ENCODE data around the gene JAM3. TPM values are rescaled to one million over a fixed set of nuclear protein-coding genes. Genes with fewer than 3 reads are reported as not detected.
A peak's percentile ranks its signal among the peaks of the same experiment; 100 is the strongest.

JAM3 gene
- total RNA-seq (106 and 137 TPM in 2 replicates), polyA plus RNA-seq (67.1 and 78.8 TPM in 2 replicates), polyA minus RNA-seq (69.0 and 77.8 TPM in 2 replicates), Bru-seq, nascent RNA (percentile 90 among the genes with signal in this experiment), BruChase-seq, experiment 1, labeled RNA remaining after a 6-hour chase (percentile 88 among the genes with signal in this experiment), BruChase-seq, experiment 2, labeled RNA remaining after a 2-hour chase (percentile 81 among the genes with signal in this experiment)
- 63.6 and 72.7 TPM in 2 replicates for polyA plus RNA-seq (2011; cell fraction: cytosol; rRNA removed)
- 125 and 140 TPM in 2 replicates for polyA plus RNA-seq (2011; cell fraction: nucleus; rRNA removed)
- 72.2 and 84.1 TPM in 2 replicates for polyA plus RNA-seq (2012)
- polyA minus RNA-seq (2011; cell fraction: cytosol; rRNA and poly(A)+ RNA removed), result not detected
- polyA minus RNA-seq (2011; cell fraction: nucleus; rRNA and poly(A)+ RNA removed), result 34.3 and 47.8 TPM in 2 replicates
- long read RNA-seq, transcript JAM3-201 (9 exons, 3,912 nt), result major isoform, 312 of 371 reads
- long read RNA-seq, partial matches to known transcripts, result 5 of 371 reads
- long read RNA-seq, other reads (novel, unspliced or antisense), result 52 of 371 reads

DNA sequence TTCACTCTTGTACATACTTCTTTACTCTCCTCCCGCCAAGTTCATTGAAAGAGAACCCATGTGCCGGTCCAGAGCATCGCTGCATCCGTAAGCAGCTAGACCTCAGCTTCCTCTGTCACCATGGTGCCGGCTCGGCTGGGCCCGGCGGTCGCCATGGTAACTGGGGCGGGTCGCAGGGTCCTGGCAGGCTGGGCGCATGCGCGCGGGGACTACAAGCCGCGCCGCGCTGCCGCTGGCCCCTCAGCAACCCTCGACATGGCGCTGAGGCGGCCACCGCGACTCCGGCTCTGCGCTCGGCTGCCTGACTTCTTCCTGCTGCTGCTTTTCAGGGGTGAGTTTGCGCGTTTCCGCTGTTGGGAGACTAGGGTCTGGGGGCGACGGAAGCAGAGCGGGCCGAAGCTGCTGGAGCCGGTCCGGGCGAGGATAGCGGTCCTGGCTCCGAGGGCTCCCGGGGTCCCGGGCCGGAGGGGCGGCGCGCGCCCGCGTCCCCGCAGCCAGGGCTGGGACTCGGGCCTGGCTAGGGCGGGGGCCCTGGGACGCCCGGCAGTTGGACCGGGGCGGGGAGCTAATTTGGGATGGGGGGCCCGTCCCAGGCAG is at the start of gene JAM3:
Gene JAM3, plus strand, starts transcription at position 244 of the 597 bp plus-strand sequence. Its CDS starts 12 bp downstream, at position 256.
- H3K27ac ChIP-seq (ENCODE audit: insufficient read depth, low read depth, low read length), result peak within 1 kb of the TSS; percentile 42
- H3K36me3 ChIP-seq (ENCODE audit: control insufficient read depth in 2 of 2, extremely low read depth in 1 of 2, insufficient read depth in 2 of 2, low read length in 2 of 2), result no peaks in the 10 kb centered on the region
- dilution Hi-C loops (cut with MboI; ENCODE audit: extremely low pct_ligation_motif_present, low sequenced_read_pairs) (no loop called here), intact Hi-C loops (cut with micrococcal nuclease) (loop anchor here (1.0 to 5.0 kb wide), 4 partner anchors 9 to 153 kb away; partner anchors contain the start of genes NCAPD3 and VPS26B)
- peak; percentile 82 for FAIRE-seq
- peaks cover 14% of the 10 kb centered on the region for H3K4me1 ChIP-seq (ENCODE audit: control insufficient read depth, extremely low read depth, insufficient read depth, low read length)
- DNase-seq (ENCODE audit: low read depth, low spot score), result peak; percentile 97
- H3K9ac ChIP-seq (replicated peaks; ENCODE audit: extremely low read depth, insufficient read depth, low read length), result peak within 1 kb of the TSS; percentile 81
- H2AFZ ChIP-seq (ENCODE audit: low read depth, low read length), result peak within 1 kb of the TSS; percentile 89
- no peaks in the 10 kb centered on the region for H4K20me1 ChIP-seq (replicated peaks; ENCODE audit: control insufficient read depth, extremely low read depth, insufficient read depth, low read length)
- peaks cover 2 to 8% of the 10 kb centered on the region in 2 experiments for H3K27me3 ChIP-seq (ENCODE audit: control insufficient read depth in 2 of 2, insufficient read depth in 2 of 2, low read length in 2 of 2)
- POLR2A ChIA-PET, result interaction anchor here (1.4 kb wide), 1 partner anchor 11 kb away, joined by 3 read pairs; no protein-coding TSS in a partner anchor
- no peaks in the 10 kb centered on the region for H3K9me1 ChIP-seq (replicated peaks; ENCODE audit: control insufficient read depth, extremely low read depth, insufficient read depth, low read length)
- CTCF ChIA-PET, result interaction anchor here (0.7 to 3.2 kb wide), 5 partner anchors 8 to 72 kb away, joined by 3 to 25 read pairs (median 4); no protein-coding TSS in a partner anchor
- no peaks in the 10 kb centered on the region for H3K9me3 ChIP-seq (replicated peaks; ENCODE audit: control insufficient read depth, insufficient read depth, low read length)
- peak within 1 kb of the TSS; percentile 65 to 89 (median 77) for H3K4me3 ChIP-seq (replicated peaks in 1 of 3; ENCODE audit: insufficient read depth in 1 of 3, low read depth in 1 of 3, low read length in 3 of 3)
- BruUV-seq (replicated peaks), result no TSS peak
- TF ChIP-seq MYC (IDR thresholded peaks at IDR 0.05; ENCODE audit: low read depth, low read length), result no peak
- TF ChIP-seq, protein P1, sequence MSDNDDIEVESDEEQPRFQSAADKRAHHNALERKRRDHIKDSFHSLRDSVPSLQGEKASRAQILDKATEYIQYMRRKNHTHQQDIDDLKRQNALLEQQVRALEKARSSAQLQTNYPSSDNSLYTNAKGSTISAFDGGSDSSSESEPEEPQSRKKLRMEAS (IDR thresholded peaks at IDR 0.05; ENCODE audit: insufficient read depth, insufficient read length), result peak; percentile 42
- TF ChIP-seq GATA2 (IDR thresholded peaks at IDR 0.05; ENCODE audit: insufficient read depth, insufficient read length, low read depth, low read length), result no peak
- no peak for TF ChIP-seq FOS (IDR thresholded peaks at IDR 0.05; ENCODE audit: borderline replicate concordance, insufficient read depth, low read length)
- TF ChIP-seq POLR2AphosphoS5 (IDR thresholded peaks at IDR 0.05; ENCODE audit: insufficient read depth, low read depth, low read length), result peak; percentile 89
- TF ChIP-seq JUN (IDR thresholded peaks at IDR 0.05; ENCODE audit: borderline replicate concordance, insufficient read depth, insufficient read length, low read depth), result no peak
- TF ChIP-seq CTCF (IDR thresholded peaks at IDR 0.05; ENCODE audit: extremely low read depth in 1 of 2, insufficient read depth in 1 of 2, low read depth in 1 of 2, low read length in 2 of 2), result no peak
- TF ChIP-seq EZH2 (IDR thresholded peaks at IDR 0.05; ENCODE audit: borderline replicate concordance, low read depth, low read length, severe bottlenecking), result no peak
- TF ChIP-seq POLR2A (IDR thresholded peaks at IDR 0.05; ENCODE audit: low read depth, low read length), result peak; percentile 91
- peak within 1 kb of the TSS; percentile 60 for H3K4me2 ChIP-seq (ENCODE audit: insufficient read depth, low read length)
- peaks cover 30% of the 10 kb centered on the region for H3K79me2 ChIP-seq (ENCODE audit: control insufficient read depth, insufficient read depth, low read length)
